ENCODE data around the gene NT5C3B.

DNA sequence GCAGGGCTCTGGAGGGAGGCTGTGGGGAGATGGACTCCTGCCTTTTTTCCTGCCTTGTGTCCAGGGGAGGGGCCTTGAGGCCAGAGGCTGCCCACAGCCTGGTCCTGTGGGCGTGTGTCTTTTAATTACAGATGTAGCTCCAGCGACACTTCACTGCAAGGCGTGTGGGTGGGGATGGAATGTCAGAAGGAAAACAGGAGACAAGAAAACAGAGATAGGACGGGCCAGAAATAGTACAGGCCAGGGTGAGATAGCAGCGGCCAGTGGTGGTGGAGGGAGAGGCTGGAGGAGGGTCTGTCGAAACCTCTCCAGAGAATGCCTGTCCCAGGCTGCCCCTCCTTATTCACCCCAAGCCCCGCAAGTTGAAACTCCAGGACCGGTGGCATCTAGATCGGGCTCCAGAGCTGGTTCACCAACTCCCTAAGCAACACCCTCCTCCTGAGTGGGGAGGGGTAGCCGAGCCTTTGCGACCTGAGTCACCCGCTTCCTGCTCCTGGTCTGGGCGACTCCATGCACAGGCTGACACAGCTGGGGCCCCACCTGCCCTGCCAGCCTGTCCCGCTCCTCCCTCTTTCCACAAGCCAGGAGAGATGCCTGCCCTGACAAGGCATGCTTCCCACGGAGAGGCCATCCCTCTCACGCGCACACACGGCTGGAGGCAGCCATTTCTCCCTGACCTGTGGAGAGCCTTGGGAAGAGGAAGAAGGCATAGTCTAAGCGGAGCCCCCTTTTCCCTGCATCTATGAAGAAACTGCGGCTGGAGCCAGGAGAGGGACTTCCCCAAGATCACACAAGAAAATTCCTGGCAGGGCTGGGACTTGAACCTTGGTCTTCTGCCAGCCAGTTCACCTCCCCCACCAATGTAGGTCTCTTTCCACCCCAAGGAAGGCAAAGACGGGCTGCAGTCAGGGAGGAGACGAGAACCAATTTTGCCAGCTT, 42.9 kb downstream of the NT5C3B start:
- TF ChIP-seq, protein P1, sequence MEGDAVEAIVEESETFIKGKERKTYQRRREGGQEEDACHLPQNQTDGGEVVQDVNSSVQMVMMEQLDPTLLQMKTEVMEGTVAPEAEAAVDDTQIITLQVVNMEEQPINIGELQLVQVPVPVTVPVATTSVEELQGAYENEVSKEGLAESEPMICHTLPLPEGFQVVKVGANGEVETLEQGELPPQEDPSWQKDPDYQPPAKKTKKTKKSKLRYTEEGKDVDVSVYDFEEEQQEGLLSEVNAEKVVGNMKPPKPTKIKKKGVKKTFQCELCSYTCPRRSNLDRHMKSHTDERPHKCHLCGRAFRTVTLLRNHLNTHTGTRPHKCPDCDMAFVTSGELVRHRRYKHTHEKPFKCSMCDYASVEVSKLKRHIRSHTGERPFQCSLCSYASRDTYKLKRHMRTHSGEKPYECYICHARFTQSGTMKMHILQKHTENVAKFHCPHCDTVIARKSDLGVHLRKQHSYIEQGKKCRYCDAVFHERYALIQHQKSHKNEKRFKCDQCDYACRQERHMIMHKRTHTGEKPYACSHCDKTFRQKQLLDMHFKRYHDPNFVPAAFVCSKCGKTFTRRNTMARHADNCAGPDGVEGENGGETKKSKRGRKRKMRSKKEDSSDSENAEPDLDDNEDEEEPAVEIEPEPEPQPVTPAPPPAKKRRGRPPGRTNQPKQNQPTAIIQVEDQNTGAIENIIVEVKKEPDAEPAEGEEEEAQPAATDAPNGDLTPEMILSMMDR (IDR thresholded peaks at IDR 0.05) = no peak
- TF ChIP-seq POLR2AphosphoS5 (IDR thresholded peaks at IDR 0.05) = peak in 1 of 3 donors; percentile 46
